GM23248 (cell line): ENCODE data around the gene HNMT.

Source experiments
- EZH2 ChIP-seq: fragments of 200-600 bp; sonication (generic); IDR thresholded peaks from 2 replicates; pipeline ENCODE4 v1.6.1; 2018; ENCODE audit warnings: antibody characterized with exemption, mild to moderate bottlenecking; ENCODE audit not compliant: insufficient read depth, poor library complexity, severe bottlenecking
- EZH2phosphoT487 ChIP-seq: fragments of 200-600 bp; sonication (generic); IDR thresholded peaks from 2 replicates; pipeline ENCODE4 v1.6.1; 2018; ENCODE audit warnings: antibody characterized with exemption, moderate library complexity, mild to moderate bottlenecking, low read depth; ENCODE audit not compliant: insufficient read depth

GRCh38 chr2:138058427-138058826, 94.2 kb downstream of the HNMT start:
- TF ChIP-seq EZH2 (no peak), EZH2phosphoT487 (no peak)
